GM12878 (cell line): ENCODE data around the gene ASAP2. TPM values are rescaled to one million over a fixed set of nuclear protein-coding genes. Genes with fewer than 3 reads are reported as not detected.

Source experiments
- ATAC-seq: fragments of 200-7000 bp; cut with Tn5 transposase; 3 replicates; pipeline ENCODE4 v1.9.1; 2020; ENCODE audit warnings: mild to moderate bottlenecking, moderate library complexity
- BruUV-seq: library from RNA; stranded (reverse); fragments of 400-500 nt; replicated peaks from 2 replicates; lab custom pipeline; 2021; lab: Mats Ljungman, UMichigan
- CTCF ChIA-PET: fragments of 300-600 bp; sonication (Branson Sonifier 250); formaldehyde crosslinking; extraction: SDS; loops from one replicate; lab custom pipeline; 2021; ENCODE audit warnings: inconsistent platforms; lab: Yijun Ruan, JAX
- POLR2A ChIA-PET: fragments of 350-600 bp; formaldehyde crosslinking; extraction: SDS; loops from one replicate; lab custom pipeline; 2021; ENCODE audit warnings: inconsistent platforms; lab: Charles Lee
- RAD21 ChIA-PET: fragments of 300-600 bp; sonication (Branson Sonifier 250); formaldehyde crosslinking; loops from one replicate; lab custom pipeline; 2023; ENCODE audit warnings: antibody characterized with exemption; ENCODE audit not compliant: unreplicated experiment; lab: Charles Lee
- SMC1A ChIA-PET: fragments of 300-600 bp; sonication (Branson Sonifier 250); formaldehyde crosslinking; loops from one replicate; lab custom pipeline; 2023; ENCODE audit not compliant: unreplicated experiment, uncharacterized antibody; lab: Charles Lee
- DNase-seq: peaks from one replicate; pipeline ENCODE4 v3.0.0-alpha.2; 2011; ENCODE audit warnings: low read depth, low spot score
- FAIRE-seq: peaks from 3 replicates; lab custom pipeline; 2011; peaks lifted over from hg19 to GRCh38; lab: Jason Lieb, UNC
- H2AFZ ChIP-seq: 2 replicates; pipeline ENCODE4 v1.6.0; 2011; ENCODE audit warnings: low read depth, low read length, control low read depth; ENCODE audit not compliant: control insufficient read depth
- H3K27ac ChIP-seq: 2 replicates; pipeline ENCODE4 v1.5.1; 2011; ENCODE audit warnings: control low read depth; ENCODE audit not compliant: control insufficient read depth, insufficient read depth
- H3K27me3 ChIP-seq, 2 experiments: replicated peaks in 1 of 2; 2 replicates each; pipeline versions ENCODE4 v1.6.0 to v1.6.1; 2011; ENCODE audit warnings: low read length in 1 of 2; ENCODE audit not compliant: control insufficient read depth in 2 of 2, insufficient read depth in 2 of 2
- H3K36me3 ChIP-seq, 2 experiments: 2 replicates each; pipeline ENCODE4 v1.5.1; 2011; ENCODE audit warnings: low read length in 1 of 2; ENCODE audit not compliant: control insufficient read depth in 2 of 2, insufficient read depth in 2 of 2
- H3K4me1 ChIP-seq: 2 replicates; pipeline ENCODE4 v1.6.1; 2011; ENCODE audit warnings: mild to moderate bottlenecking, low read length, moderate library complexity, mixed read lengths; ENCODE audit not compliant: control insufficient read depth, insufficient read depth
- H3K4me2 ChIP-seq: 2 replicates; pipeline ENCODE4 v1.6.0; 2011; ENCODE audit warnings: control low read depth; ENCODE audit not compliant: control insufficient read depth, insufficient read depth
- H3K4me3 ChIP-seq: fragments of 200-600 bp; sonication (generic); 2 replicates; pipeline ENCODE4 v1.5.1; 2016
- H3K79me2 ChIP-seq: 2 replicates; pipeline ENCODE4 v1.6.0; 2011; ENCODE audit warnings: low read length; ENCODE audit not compliant: control insufficient read depth, insufficient read depth
- H3K9ac ChIP-seq: 2 replicates; pipeline ENCODE4 v1.8.0; 2011; ENCODE audit warnings: low read length, control low read depth, mixed read lengths; ENCODE audit not compliant: control insufficient read depth, insufficient read depth
- H3K9me3 ChIP-seq: replicated peaks from 3 replicates; pipeline ENCODE4 v1.5.1; 2011; ENCODE audit warnings: mild to moderate bottlenecking, low read length; ENCODE audit not compliant: control insufficient read depth, insufficient read depth
- H4K20me1 ChIP-seq: 2 replicates; pipeline ENCODE4 v1.6.0; 2011; ENCODE audit not compliant: control insufficient read depth, insufficient read depth
- ASH2L ChIP-seq: fragments of 300-600, 200-600 bp; sonication (generic); IDR thresholded peaks from 2 replicates; pipeline ENCODE4 v1.6.1; 2017; ENCODE audit warnings: low read depth, mild to moderate bottlenecking, borderline replicate concordance
- BCL11A ChIP-seq: IDR thresholded peaks from 2 replicates; pipeline ENCODE4 v1.6.1; 2011; ENCODE audit warnings: low read depth, low read length
- HCFC1 ChIP-seq: fragments of 150-350 bp; IDR thresholded peaks from 2 replicates; pipeline ENCODE4 v1.6.1; 2014; ENCODE audit warnings: low read length
- HDAC2 ChIP-seq: fragments of 200-600 bp; sonication (generic); IDR thresholded peaks from 2 replicates; pipeline ENCODE4 v1.6.1; 2017
- IRF4 ChIP-seq: IDR thresholded peaks from 2 replicates; pipeline ENCODE4 v1.6.1; 2011; ENCODE audit warnings: low read depth, low read length
- MXI1 ChIP-seq: fragments of 150-350 bp; IDR thresholded peaks from 2 replicates; pipeline ENCODE4 v1.6.1; 2011; ENCODE audit warnings: low read depth, mild to moderate bottlenecking, inconsistent platforms, low read length, improper control_type of control experiment
- POLR2AphosphoS2 ChIP-seq: IDR thresholded peaks from 2 replicates; pipeline ENCODE4 v1.6.1; 2011; ENCODE audit warnings: low read depth, mild to moderate bottlenecking, low read length, improper control_type of control experiment, moderate library complexity
- RAD51 ChIP-seq: fragments of 450-650 bp; IDR thresholded peaks from 2 replicates; pipeline ENCODE4 v1.6.1; 2016; ENCODE audit warnings: moderate library complexity, mild to moderate bottlenecking, inconsistent platforms
- STAT3 ChIP-seq: IDR thresholded peaks from 2 replicates; pipeline ENCODE4 v1.6.1; 2011; ENCODE audit warnings: low read depth, low read length, improper control_type of control experiment
- TCF3 ChIP-seq: IDR thresholded peaks from 2 replicates; pipeline ENCODE4 v1.6.1; 2012; ENCODE audit warnings: low read depth, mild to moderate bottlenecking, low read length, borderline replicate concordance; ENCODE audit not compliant: insufficient read depth
- WGBS: methylation state at CpG from one replicate; pipeline ENCODE4 v1.1.6; 2016; ENCODE audit warnings: low lambda C conversion rate; ENCODE audit not compliant: insufficient replicate concordance, insufficient coverage; ENCODE audit errors: missing lambda C conversion rate; 5-methylcytosine and 5-hydroxymethylcytosine counted together
- in situ Hi-C: fragments of 300-500 bp; cut with MboI; formaldehyde crosslinking; loops from 9 replicates; pipeline ENCODE4 v1.14.3; 2018; ENCODE audit warnings: mixed read lengths
- intact Hi-C: fragments of 100-400 bp; cut with micrococcal nuclease; formaldehyde crosslinking; loops from one replicate; pipeline ENCODE4 v1.14.2; 2022; ENCODE audit not compliant: unreplicated experiment
- polyA plus RNA-seq, 11 experiments: library from polyadenylated mRNA; depleted of rRNA in 4 of 11; unstranded in 6 of 11; stranded (reverse) in 5 of 11; fragments of >200 nt; fragmentation: Nextera tagmentation in 4 of 11; fragmentation: Illumina TruSeq in 1 of 11; extraction: Ambion mirVana in 4 of 11; extraction: Trizol in 1 of 11; gene quantifications; 1 replicate in 1 of 11; 2 replicates in 10 of 11; pipeline versions ENCODE4 v1.2.1 to v1.2.3, GENCODE V29; 2011 to 2016; ENCODE audit warnings: inconsistent platforms in 2 of 11, missing spikeins in 2 of 11, low read depth in 1 of 11
- total RNA-seq, 4 experiments: library from RNA; depleted of rRNA in 3 of 4; stranded (reverse); fragments of >200 nt in 3 of 4; fragmentation: Illumina TruSeq in 1 of 4; extraction: Trizol in 1 of 4; gene quantifications; 2 replicates each; pipeline versions ENCODE4 v1.2.1 to v1.2.3, GENCODE V29; 2013 to 2021
- TF ChIP-seq, protein P1 (sequence below): fragments of 450-650 bp; IDR thresholded peaks from 2 replicates; pipeline ENCODE4 v1.6.1; 2016; ENCODE audit warnings: mild to moderate bottlenecking, moderate library complexity, borderline replicate concordance
- TF ChIP-seq, protein P2 (sequence below): IDR thresholded peaks from 2 replicates; pipeline ENCODE4 v1.6.1; 2012; ENCODE audit warnings: low read depth, low read length, improper control_type of control experiment
- TF ChIP-seq, protein P3 (sequence below): IDR thresholded peaks from 2 replicates; pipeline ENCODE4 v1.6.1; 2011; ENCODE audit warnings: borderline replicate concordance, low read depth, mild to moderate bottlenecking, moderate library complexity, mixed read lengths, low read length; ENCODE audit not compliant: insufficient read depth; ENCODE audit errors: extremely low read length

ASAP2 gene
- total and polyA plus RNA-seq, 10 of the 15 experiments (the other 5 are each of a cell fraction or from before 2014, with no cell fraction given) = 0.05 to 0.27 (median 0.07) TPM; not detected in 4

DNA sequence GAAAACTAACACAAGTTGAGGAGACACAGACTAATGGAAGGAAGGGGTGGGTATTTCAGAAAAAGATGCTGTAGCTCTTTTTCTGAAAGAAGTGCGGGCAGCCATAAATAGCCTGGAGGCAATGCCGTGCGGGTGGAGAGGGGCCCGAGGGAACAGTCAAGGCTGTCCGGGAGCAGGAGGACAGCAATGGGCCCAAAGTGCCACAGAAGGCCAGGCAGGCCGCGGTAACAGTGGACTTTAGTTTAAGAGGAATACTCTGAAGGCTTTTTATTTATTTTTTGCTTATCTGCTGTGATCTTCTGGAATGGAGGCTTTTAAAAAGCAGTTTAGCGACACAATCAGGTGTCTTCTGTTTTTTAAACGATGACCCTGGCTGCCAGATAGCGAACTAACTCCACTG, 213.9 kb downstream of the ASAP2 start (continued):
- TF ChIP-seq, protein P1, sequence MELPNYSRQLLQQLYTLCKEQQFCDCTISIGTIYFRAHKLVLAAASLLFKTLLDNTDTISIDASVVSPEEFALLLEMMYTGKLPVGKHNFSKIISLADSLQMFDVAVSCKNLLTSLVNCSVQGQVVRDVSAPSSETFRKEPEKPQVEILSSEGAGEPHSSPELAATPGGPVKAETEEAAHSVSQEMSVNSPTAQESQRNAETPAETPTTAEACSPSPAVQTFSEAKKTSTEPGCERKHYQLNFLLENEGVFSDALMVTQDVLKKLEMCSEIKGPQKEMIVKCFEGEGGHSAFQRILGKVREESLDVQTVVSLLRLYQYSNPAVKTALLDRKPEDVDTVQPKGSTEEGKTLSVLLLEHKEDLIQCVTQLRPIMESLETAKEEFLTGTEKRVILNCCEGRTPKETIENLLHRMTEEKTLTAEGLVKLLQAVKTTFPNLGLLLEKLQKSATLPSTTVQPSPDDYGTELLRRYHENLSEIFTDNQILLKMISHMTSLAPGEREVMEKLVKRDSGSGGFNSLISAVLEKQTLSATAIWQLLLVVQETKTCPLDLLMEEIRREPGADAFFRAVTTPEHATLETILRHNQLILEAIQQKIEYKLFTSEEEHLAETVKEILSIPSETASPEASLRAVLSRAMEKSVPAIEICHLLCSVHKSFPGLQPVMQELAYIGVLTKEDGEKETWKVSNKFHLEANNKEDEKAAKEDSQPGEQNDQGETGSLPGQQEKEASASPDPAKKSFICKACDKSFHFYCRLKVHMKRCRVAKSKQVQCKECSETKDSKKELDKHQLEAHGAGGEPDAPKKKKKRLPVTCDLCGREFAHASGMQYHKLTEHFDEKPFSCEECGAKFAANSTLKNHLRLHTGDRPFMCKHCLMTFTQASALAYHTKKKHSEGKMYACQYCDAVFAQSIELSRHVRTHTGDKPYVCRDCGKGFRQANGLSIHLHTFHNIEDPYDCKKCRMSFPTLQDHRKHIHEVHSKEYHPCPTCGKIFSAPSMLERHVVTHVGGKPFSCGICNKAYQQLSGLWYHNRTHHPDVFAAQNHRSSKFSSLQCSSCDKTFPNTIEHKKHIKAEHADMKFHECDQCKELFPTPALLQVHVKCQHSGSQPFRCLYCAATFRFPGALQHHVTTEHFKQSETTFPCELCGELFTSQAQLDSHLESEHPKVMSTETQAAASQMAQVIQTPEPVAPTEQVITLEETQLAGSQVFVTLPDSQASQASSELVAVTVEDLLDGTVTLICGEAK = no peak
- TF ChIP-seq, protein P2, sequence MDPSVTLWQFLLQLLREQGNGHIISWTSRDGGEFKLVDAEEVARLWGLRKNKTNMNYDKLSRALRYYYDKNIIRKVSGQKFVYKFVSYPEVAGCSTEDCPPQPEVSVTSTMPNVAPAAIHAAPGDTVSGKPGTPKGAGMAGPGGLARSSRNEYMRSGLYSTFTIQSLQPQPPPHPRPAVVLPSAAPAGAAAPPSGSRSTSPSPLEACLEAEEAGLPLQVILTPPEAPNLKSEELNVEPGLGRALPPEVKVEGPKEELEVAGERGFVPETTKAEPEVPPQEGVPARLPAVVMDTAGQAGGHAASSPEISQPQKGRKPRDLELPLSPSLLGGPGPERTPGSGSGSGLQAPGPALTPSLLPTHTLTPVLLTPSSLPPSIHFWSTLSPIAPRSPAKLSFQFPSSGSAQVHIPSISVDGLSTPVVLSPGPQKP = no peak

DNA sequence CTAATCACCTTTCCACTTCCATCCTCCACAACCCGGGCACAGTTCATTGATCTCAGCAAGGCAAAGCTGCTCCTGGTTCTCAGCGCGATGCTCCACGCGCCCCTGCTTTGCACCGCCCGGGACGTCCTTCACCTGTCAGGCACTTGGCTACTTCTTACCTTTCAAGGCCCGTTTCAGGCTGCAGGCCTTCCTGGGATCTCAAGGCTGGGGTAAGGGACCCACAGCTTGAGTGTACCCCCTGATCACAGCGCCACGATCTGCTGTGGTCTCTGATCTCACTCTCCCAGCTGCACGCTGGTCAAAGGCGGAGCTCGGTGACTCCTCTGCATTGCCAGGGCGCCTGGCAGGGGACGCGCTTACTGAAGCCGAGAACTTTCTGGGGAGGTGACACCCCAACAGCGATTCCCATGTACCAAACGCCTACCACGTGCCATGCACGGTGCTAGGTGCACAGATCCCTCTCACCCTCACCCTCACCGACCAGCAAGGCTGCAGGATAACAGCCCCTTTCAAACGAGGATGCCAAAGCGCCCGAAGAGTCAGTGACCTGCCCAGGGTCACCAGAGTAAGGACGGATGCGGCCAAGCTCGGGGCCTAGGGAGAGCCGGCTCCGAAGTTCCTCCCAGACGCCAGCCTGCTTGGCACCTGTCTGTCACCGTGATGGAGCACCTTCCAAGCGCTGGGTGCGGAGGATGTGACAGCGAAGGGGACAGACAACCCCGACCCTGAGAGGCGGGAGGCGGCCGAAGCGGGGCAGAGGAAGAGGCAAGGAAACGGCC, 215.9 kb downstream of the ASAP2 start:
- intact Hi-C loops = loop anchor here (1.0 to 5.0 kb wide), 2 partner anchors 53 to 135 kb away; partner anchors contain the start of gene ADAM17
- POLR2A ChIA-PET = interaction anchor here (0.6 to 2.7 kb wide), 3 partner anchors 133 to 281 kb away, joined by 3 to 16 read pairs (median 4); partner anchors contain the start of genes ADAM17 and YWHAQ
- FAIRE-seq (peak; percentile 69), ATAC-seq (peak; percentile 62), DNase-seq (no peak)
- Histone ChIP-seq H3K27me3 (no peaks in the 10 kb centered on the region), H2AFZ (peak overlapping the region; percentile 83), H3K9me3 (no peaks in the 10 kb centered on the region), H3K4me2 (peak overlapping the region; percentile 96), H4K20me1 (no peaks in the 10 kb centered on the region), H3K4me3 (peak overlapping the region; percentile 89), H3K79me2 (peaks cover 61% of the 10 kb centered on the region), H3K4me1 (peaks cover 24% of the 10 kb centered on the region), H3K36me3 (no peaks in the 10 kb centered on the region), H3K27ac (peak overlapping the region; percentile 86), H3K9ac (peak overlapping the region; percentile 87)
- CTCF ChIA-PET = interaction anchor here (0.7 to 1.5 kb wide), 3 partner anchors 51 to 137 kb away, joined by 3 to 5 read pairs (median 3); partner anchors contain the start of gene IAH1
- in situ Hi-C loops = no loop called here
- RAD21 ChIA-PET = interaction anchor here (0.6 to 1.0 kb wide), 3 partner anchors 128 to 207 kb away, joined by 3 read pairs; no protein-coding TSS in a partner anchor
- SMC1A ChIA-PET = interaction anchor here (0.6 to 1.5 kb wide), 4 partner anchors 9 to 204 kb away, joined by 3 to 4 read pairs (median 3); partner anchors contain the start of gene ADAM17
- WGBS = 22% methylated on average over 36 of the region's 42 CpGs
- no TSS peak for BruUV-seq
- TF ChIP-seq, protein P3, sequence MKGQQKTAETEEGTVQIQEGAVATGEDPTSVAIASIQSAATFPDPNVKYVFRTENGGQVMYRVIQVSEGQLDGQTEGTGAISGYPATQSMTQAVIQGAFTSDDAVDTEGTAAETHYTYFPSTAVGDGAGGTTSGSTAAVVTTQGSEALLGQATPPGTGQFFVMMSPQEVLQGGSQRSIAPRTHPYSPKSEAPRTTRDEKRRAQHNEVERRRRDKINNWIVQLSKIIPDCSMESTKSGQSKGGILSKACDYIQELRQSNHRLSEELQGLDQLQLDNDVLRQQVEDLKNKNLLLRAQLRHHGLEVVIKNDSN = peak; percentile 22
- TF ChIP-seq IRF4 (no peak), HDAC2 (no peak), MXI1 (peak; percentile 17; the same call in 1 of the 2 replicates), BCL11A (no peak), TCF3 (no peak), STAT3 (no peak), HCFC1 (no peak), RAD51 (no peak), ASH2L (no peak), POLR2AphosphoS2 (no peak)
